Measurements from ENCODE around the gene ERICH3.

Gene ERICH3

GRCh38 chr1:74592580-74593355, 80.8 kb downstream of the ERICH3 start:
- no peak for TF ChIP-seq CTCF (IDR thresholded peaks at IDR 0.05; ENCODE audit: extremely low read depth, missing control alignments)
- DNase-seq (ENCODE audit: low spot score) = no peak

GRCh38 chr1:74591949-74592348, 81.6 kb downstream of the ERICH3 start:
- no peak for TF ChIP-seq CTCF (IDR thresholded peaks at IDR 0.05; ENCODE audit: extremely low read depth, missing control alignments)
- DNase-seq (ENCODE audit: low spot score) = no peak

GRCh38 chr1:74590288-74590687, 83.3 kb downstream of the ERICH3 start:
- no peak for DNase-seq (ENCODE audit: low spot score)
- no peak for TF ChIP-seq CTCF (IDR thresholded peaks at IDR 0.05; ENCODE audit: extremely low read depth, missing control alignments)

- no peak for DNase-seq (ENCODE audit: low spot score)
- TF ChIP-seq CTCF (IDR thresholded peaks at IDR 0.05; ENCODE audit: extremely low read depth, missing control alignments) = no peak
Measured at GRCh38 chr1:74587888-74588287, 85.7 kb downstream of the ERICH3 start.

GRCh38 chr1:74586253-74586897, 87.2 kb downstream of the ERICH3 start:
- DNase-seq (ENCODE audit: low spot score) = no peak

GRCh38 chr1:74584185-74584584, 89.4 kb downstream of the ERICH3 start:
- no peak for DNase-seq (ENCODE audit: low spot score)
- no peak for TF ChIP-seq CTCF (IDR thresholded peaks at IDR 0.05; ENCODE audit: extremely low read depth, missing control alignments)

More at GRCh38 chr1:74586253-74586897, 87.2 kb downstream of the ERICH3 start:
- TF ChIP-seq CTCF (IDR thresholded peaks at IDR 0.05; ENCODE audit: extremely low read depth, missing control alignments) = no peak

GRCh38 chr1:74583397-74583796, 90.2 kb downstream of the ERICH3 start:
- TF ChIP-seq CTCF (IDR thresholded peaks at IDR 0.05; ENCODE audit: extremely low read depth, missing control alignments) = no peak
- DNase-seq (ENCODE audit: low spot score) = no peak
